ENCODE results near the gene RCAN1.

DNA sequence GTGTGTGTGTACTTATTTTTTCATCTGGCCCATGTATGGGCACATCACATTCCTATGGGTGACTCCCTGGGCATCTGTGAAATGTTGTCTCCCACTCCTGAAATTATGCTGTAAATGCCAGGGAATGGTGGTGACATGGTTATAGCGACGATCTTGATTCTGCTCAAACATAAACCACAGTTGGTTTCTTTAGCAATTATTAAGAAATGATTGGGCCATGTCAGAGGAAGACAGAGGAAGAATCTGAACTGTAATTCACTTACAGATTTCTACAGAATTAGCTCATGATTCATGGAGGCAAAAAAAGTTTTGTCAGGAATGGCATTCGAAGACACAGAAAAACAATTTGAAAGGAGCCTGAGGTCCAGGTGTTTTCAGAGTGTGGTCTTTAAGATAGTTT is 77.1 kb downstream of the RCAN1 start:
- TF ChIP-seq, protein P1, sequence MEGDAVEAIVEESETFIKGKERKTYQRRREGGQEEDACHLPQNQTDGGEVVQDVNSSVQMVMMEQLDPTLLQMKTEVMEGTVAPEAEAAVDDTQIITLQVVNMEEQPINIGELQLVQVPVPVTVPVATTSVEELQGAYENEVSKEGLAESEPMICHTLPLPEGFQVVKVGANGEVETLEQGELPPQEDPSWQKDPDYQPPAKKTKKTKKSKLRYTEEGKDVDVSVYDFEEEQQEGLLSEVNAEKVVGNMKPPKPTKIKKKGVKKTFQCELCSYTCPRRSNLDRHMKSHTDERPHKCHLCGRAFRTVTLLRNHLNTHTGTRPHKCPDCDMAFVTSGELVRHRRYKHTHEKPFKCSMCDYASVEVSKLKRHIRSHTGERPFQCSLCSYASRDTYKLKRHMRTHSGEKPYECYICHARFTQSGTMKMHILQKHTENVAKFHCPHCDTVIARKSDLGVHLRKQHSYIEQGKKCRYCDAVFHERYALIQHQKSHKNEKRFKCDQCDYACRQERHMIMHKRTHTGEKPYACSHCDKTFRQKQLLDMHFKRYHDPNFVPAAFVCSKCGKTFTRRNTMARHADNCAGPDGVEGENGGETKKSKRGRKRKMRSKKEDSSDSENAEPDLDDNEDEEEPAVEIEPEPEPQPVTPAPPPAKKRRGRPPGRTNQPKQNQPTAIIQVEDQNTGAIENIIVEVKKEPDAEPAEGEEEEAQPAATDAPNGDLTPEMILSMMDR (IDR thresholded peaks at IDR 0.05), result no peak
- TF ChIP-seq POLR2A (IDR thresholded peaks at IDR 0.05), result no peak

Data from body of pancreas (tissue), 4 donors.